ENCODE measurements around the gene KIAA1958. TPM values are rescaled to one million over a fixed set of nuclear protein-coding genes. Genes with fewer than 3 reads are reported as not detected.

Gene KIAA1958
- total and polyA plus RNA-seq, 2 donors from 2014 or later: 2.6 to 15.3 TPM

DNA sequence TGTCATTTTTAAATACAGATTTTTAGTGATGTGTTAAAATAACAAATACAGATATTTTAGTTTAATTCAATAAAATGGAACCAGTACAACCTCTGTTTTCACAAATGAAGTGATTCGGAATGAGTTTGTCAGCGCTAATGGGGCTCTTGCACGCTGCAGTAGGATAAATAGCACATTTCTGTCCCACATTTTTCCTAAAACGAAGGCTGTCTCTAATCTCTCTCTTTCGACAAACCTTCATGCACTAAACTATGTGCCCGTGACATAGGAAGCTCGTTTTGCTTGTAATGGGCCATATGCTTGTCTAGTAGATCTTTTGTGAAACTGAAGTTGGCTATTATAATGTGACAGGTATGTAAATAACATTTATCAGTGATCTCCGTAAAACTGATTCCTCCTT is 130.7 kb downstream of the KIAA1958 start:
- intact Hi-C loops (cut with DNase I): no loop called here
- no peak for FAIRE-seq
- H3K9me3 ChIP-seq (ENCODE audit: control insufficient read depth in 2 of 3, insufficient read depth in 1 of 3, low read length in 3 of 3): no peaks in the 10 kb centered on the region
- no peak overlapping the region for H3K27ac ChIP-seq (ENCODE audit: low read depth in 2 of 2, low read length in 2 of 2)
- H3K27me3 ChIP-seq (ENCODE audit: control insufficient read depth, insufficient read depth, low read length): no peaks in the 10 kb centered on the region
- peaks cover 0 to 4% (median 0%) of the 10 kb centered on the region in 3 donors for H3K36me3 ChIP-seq (ENCODE audit: control insufficient read depth in 2 of 3, insufficient read depth in 3 of 3, low read length in 3 of 3)
- H3K4me3 ChIP-seq (ENCODE audit: low read length in 3 of 3): no peak overlapping the region
- H3K4me1 ChIP-seq (ENCODE audit: control insufficient read depth in 2 of 3, insufficient read depth in 2 of 3, low read depth in 1 of 3, low read length in 3 of 3): no peaks in the 10 kb centered on the region
- H3K9ac ChIP-seq (ENCODE audit: low read length in 3 of 3): no peak overlapping the region
- no peak for TF ChIP-seq CTCF (IDR thresholded peaks at IDR 0.05; ENCODE audit: borderline replicate concordance, extremely low read depth, insufficient read depth)
- DNase-seq: no peak

DNA sequence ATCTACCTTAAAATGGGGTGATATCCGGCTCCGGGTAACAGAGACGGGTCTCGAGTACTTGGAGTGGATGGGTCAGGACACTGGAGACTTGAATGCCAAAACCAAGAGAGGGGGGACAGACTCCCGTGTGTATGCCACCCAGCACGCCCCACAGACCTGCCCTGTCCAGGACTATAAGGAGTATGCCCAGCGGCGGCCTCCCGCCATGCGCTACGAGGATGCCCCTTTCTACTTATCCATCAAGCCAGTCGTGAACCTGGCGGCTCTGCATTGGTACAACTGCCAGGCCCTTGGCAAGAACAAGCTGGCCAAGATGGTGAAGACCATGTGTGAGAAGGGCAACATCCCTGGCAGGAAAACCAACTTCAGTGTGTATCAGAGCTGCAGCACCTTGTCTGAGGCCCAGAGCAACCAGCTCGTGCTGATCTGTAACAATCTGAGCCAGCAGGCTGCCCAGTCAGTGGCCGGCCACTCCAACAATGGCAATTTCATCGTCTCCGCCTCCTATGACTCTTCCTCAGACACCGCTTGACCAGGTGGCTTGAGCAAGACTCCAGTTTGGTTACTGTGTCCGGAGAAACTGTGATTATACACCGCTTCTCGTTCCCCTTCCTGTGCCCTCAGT is 131.9 kb downstream of the KIAA1958 start:
- Histone ChIP-seq H3K9ac (ENCODE audit: low read length in 3 of 3) (no peak overlapping the region), H3K9me3 (ENCODE audit: control insufficient read depth in 2 of 3, insufficient read depth in 1 of 3, low read length in 3 of 3) (no peaks in the 10 kb centered on the region), H3K4me1 (ENCODE audit: control insufficient read depth in 2 of 3, insufficient read depth in 2 of 3, low read depth in 1 of 3, low read length in 3 of 3) (no peaks in the 10 kb centered on the region), H3K27me3 (ENCODE audit: control insufficient read depth, insufficient read depth, low read length) (no peaks in the 10 kb centered on the region), H3K36me3 (ENCODE audit: control insufficient read depth in 2 of 3, insufficient read depth in 3 of 3, low read length in 3 of 3) (peaks cover 0 to 4% (median 2%) of the 10 kb centered on the region in 3 donors), H3K4me3 (ENCODE audit: low read length in 3 of 3) (no peak overlapping the region), H3K27ac (ENCODE audit: low read depth in 2 of 2, low read length in 2 of 2) (no peak overlapping the region)
- FAIRE-seq (no peak), DNase-seq (no peak)
- intact Hi-C loops (cut with DNase I): no loop called here
- no peak for TF ChIP-seq CTCF (IDR thresholded peaks at IDR 0.05; ENCODE audit: borderline replicate concordance, extremely low read depth, insufficient read depth)

- H3K9me3 ChIP-seq (ENCODE audit: control insufficient read depth in 2 of 3, insufficient read depth in 1 of 3, low read length in 3 of 3): no peaks in the 10 kb centered on the region
Observed at GRCh38 chr9:112620388-112620787, 133.8 kb downstream of the KIAA1958 start.

More at GRCh38 chr9:112620388-112620787, 133.8 kb downstream of the KIAA1958 start:
- intact Hi-C loops (cut with DNase I): no loop called here
- Histone ChIP-seq H3K4me3 (ENCODE audit: low read length in 3 of 3) (no peak overlapping the region), H3K9ac (ENCODE audit: low read length in 3 of 3) (no peak overlapping the region), H3K27ac (ENCODE audit: low read depth in 2 of 2, low read length in 2 of 2) (no peak overlapping the region), H3K36me3 (ENCODE audit: control insufficient read depth in 2 of 3, insufficient read depth in 3 of 3, low read length in 3 of 3) (peaks cover 0 to 4% (median 2%) of the 10 kb centered on the region in 3 donors), H3K27me3 (ENCODE audit: control insufficient read depth, insufficient read depth, low read length) (no peaks in the 10 kb centered on the region), H3K4me1 (ENCODE audit: control insufficient read depth in 2 of 3, insufficient read depth in 2 of 3, low read depth in 1 of 3, low read length in 3 of 3) (no peaks in the 10 kb centered on the region)
- FAIRE-seq (no peak), DNase-seq (peak in 1 of 5 donors; percentile 29)
- no peak for TF ChIP-seq CTCF (IDR thresholded peaks at IDR 0.05; ENCODE audit: borderline replicate concordance, extremely low read depth, insufficient read depth)
